Panc1 (cell line): ENCODE results near the gene PRKACA. TPM values are rescaled to one million over a fixed set of nuclear protein-coding genes. Genes with fewer than 3 reads are reported as not detected.

ENCODE experiments used
- ATAC-seq: fragments of 200-7000 bp; cut with Tn5 transposase; 2 replicates; pipeline ENCODE4 v1.9.1; 2020; ENCODE audit warnings: mild to moderate bottlenecking, moderate library complexity
- BruUV-seq: library from RNA; stranded (reverse); fragments of 400-500 nt; replicated peaks from 2 replicates; lab custom pipeline; 2021; lab: Mats Ljungman, UMichigan
- CTCF ChIA-PET: fragments of 300-600 bp; sonication (Branson Sonifier 250); formaldehyde crosslinking; loops from one replicate; lab custom pipeline; 2022; ENCODE audit warnings: antibody characterized with exemption; lab: Charles Lee
- POLR2A ChIA-PET: fragments of 300-600 bp; sonication (Branson Sonifier 250); formaldehyde crosslinking; loops from one replicate; lab custom pipeline; 2022; ENCODE audit warnings: antibody characterized with exemption; lab: Charles Lee
- DNase-seq: peaks from one replicate; pipeline ENCODE4 v3.0.0-alpha.2; 2010; ENCODE audit warnings: low read depth, low spot score
- H3K27ac ChIP-seq: 2 replicates; pipeline ENCODE4 v1.5.1; 2011; ENCODE audit warnings: mild to moderate bottlenecking, low read length, inconsistent platforms
- H3K27me3 ChIP-seq: fragments of 200-500 bp; sonication (Bioruptor generic); 2 replicates; pipeline ENCODE4 v1.6.0; 2014; ENCODE audit warnings: low read length, inconsistent platforms; ENCODE audit not compliant: control insufficient read depth, insufficient read depth
- H3K36me3 ChIP-seq: fragments of 200-500 bp; sonication (Bioruptor generic); 2 replicates; pipeline ENCODE4 v1.5.1; 2014; ENCODE audit warnings: inconsistent platforms, mild to moderate bottlenecking, low read length, moderate library complexity; ENCODE audit not compliant: control insufficient read depth, insufficient read depth
- H3K4me1 ChIP-seq: 2 replicates; pipeline ENCODE4 v1.5.1; 2011; ENCODE audit warnings: inconsistent platforms, mild to moderate bottlenecking, low read length, moderate library complexity; ENCODE audit not compliant: control insufficient read depth, insufficient read depth
- H3K4me3 ChIP-seq, 2 experiments: 2 replicates each; pipeline ENCODE4 v1.5.1; 2011 to 2012; ENCODE audit warnings: low read depth in 2 of 2, low read length in 2 of 2, mild to moderate bottlenecking in 2 of 2, inconsistent platforms in 1 of 2, moderate library complexity in 1 of 2
- H3K9me3 ChIP-seq: fragments of 200-500 bp; sonication (Bioruptor generic); 2 replicates; pipeline ENCODE4 v1.5.1; 2014; ENCODE audit warnings: low read depth, mild to moderate bottlenecking, inconsistent platforms, low read length, moderate library complexity; ENCODE audit not compliant: control insufficient read depth, insufficient read depth
- CTCF ChIP-seq: fragments of 450-650 bp; IDR thresholded peaks from 2 replicates; pipeline ENCODE4 v1.5.1; 2017; ENCODE audit warnings: mild to moderate bottlenecking
- POLR2AphosphoS5 ChIP-seq: IDR thresholded peaks from 2 replicates; pipeline ENCODE4 v1.6.1; 2012; ENCODE audit warnings: mild to moderate bottlenecking, low read depth, low read length, moderate library complexity
- REST ChIP-seq, 2 experiments: IDR thresholded peaks; 2 replicates each; pipeline ENCODE4 v1.6.1; 2011 to 2012; ENCODE audit warnings: low read depth in 2 of 2, control low read depth in 1 of 2, low read length in 1 of 2, mild to moderate bottlenecking in 1 of 2, moderate library complexity in 1 of 2; ENCODE audit not compliant: insufficient read depth in 1 of 2
- SIN3A ChIP-seq: IDR thresholded peaks from 2 replicates; pipeline ENCODE4 v1.6.1; 2012; ENCODE audit warnings: low read depth, mild to moderate bottlenecking, low read length, moderate library complexity, borderline replicate concordance; ENCODE audit not compliant: insufficient read depth
- TCF7L2 ChIP-seq: IDR thresholded peaks from 2 replicates; pipeline ENCODE4 v1.6.1; 2011; ENCODE audit warnings: mild to moderate bottlenecking, low read depth, low read length, inconsistent platforms
- in situ Hi-C: cut with HindIII; loops from 2 replicates; pipeline ENCODE4 v1.10.0; 2016; ENCODE audit warnings: low sequenced_read_pairs, low pct_unique_long_range_greater_than_20kb
- intact Hi-C: fragments of 100-400 bp; cut with micrococcal nuclease; formaldehyde crosslinking; loops from one replicate; pipeline ENCODE4 v1.10.0; 2022; ENCODE audit not compliant: unreplicated experiment
- total RNA-seq: library from RNA; stranded (reverse); gene quantifications from one replicate; pipeline ENCODE4 v1.2.1, GENCODE V29; 2021; ENCODE audit not compliant: unreplicated experiment

The PRKACA gene
- total RNA-seq, 1 experiment from 2014 or later = 70.8 TPM

GRCh38 chr19:14085309-14085995 is 32.1 kb downstream of the PRKACA start, which contains the start of gene C19orf67:
TSS of gene C19orf67 (minus strand) at chr19:14085783. CDS start at chr19:14085627, 156 bp downstream.
- POLR2A ChIA-PET = no interaction called here

GRCh38 chr19:14082675-14082960 is 34.9 kb downstream of the PRKACA start:
- intact Hi-C loops = no loop called here

More at GRCh38 chr19:14085309-14085995, 32.1 kb downstream of the PRKACA start, which contains the start of gene C19orf67:
- Histone ChIP-seq H3K36me3 (no peaks in the 10 kb centered on the region; the same call in 1 of the 2 replicates), H3K27ac (no peak within 1 kb of the TSS), H3K9me3 (no peaks in the 10 kb centered on the region), H3K27me3 (no peaks in the 10 kb centered on the region), H3K4me3 (no peak within 1 kb of the TSS), H3K4me1 (peaks cover 4% of the 10 kb centered on the region)
- BruUV-seq = no TSS peak
- in situ Hi-C loops (no loop called here), intact Hi-C loops (no loop called here)
- TF ChIP-seq POLR2AphosphoS5 = no peak
- no peak for TF ChIP-seq CTCF
- no peak for TF ChIP-seq REST (IDR thresholded peaks at IDR 0.05; ENCODE audit: insufficient read depth in 1 of 2, low read depth in 2 of 2, low read length in 1 of 2)
- TF ChIP-seq SIN3A = no peak
- no peak for TF ChIP-seq TCF7L2
- no peak for DNase-seq
- ATAC-seq = no peak
- CTCF ChIA-PET = no interaction called here

More at GRCh38 chr19:14082675-14082960, 34.9 kb downstream of the PRKACA start:
- Histone ChIP-seq H3K27me3 (no peaks in the 10 kb centered on the region), H3K27ac (no peak overlapping the region), H3K9me3 (no peaks in the 10 kb centered on the region), H3K36me3 (no peaks in the 10 kb centered on the region), H3K4me3 (no peak overlapping the region), H3K4me1 (peaks cover 6% of the 10 kb centered on the region)
- ChIA-PET POLR2A (no interaction called here), CTCF (interaction anchor here (0.6 kb wide), 1 partner anchor 259 kb away, joined by 12 read pairs; no protein-coding TSS in a partner anchor)
- no TSS peak for BruUV-seq
- TF ChIP-seq CTCF (no peak), REST (IDR thresholded peaks at IDR 0.05; ENCODE audit: insufficient read depth in 1 of 2, low read depth in 2 of 2, low read length in 1 of 2) (no peak), TCF7L2 (no peak), POLR2AphosphoS5 (no peak), SIN3A (no peak)
- in situ Hi-C loops = no loop called here
- no peak for DNase-seq
- no peak for ATAC-seq
